Memory B cell (primary cell): ENCODE data around the gene CLIC3.
A peak's percentile ranks its signal among the peaks of the same experiment; 100 is the strongest.

Experiments
- ATAC-seq: fragments of 150-1000 bp; cut with Tn5 transposase; 2 replicates; pipeline ENCODE4 v1.10.0; 2021; ENCODE audit warnings: low read depth, mild to moderate bottlenecking, moderate library complexity
- DNase-seq, 2 donors: peaks; one replicate each; pipeline ENCODE4 v3.0.0; 2022; ENCODE audit warnings: low spot score in 2 of 2
- H3K27ac Mint-ChIP-seq: one replicate; pipeline ENCODE4 v1.8.0; 2022; ENCODE audit warnings: mild to moderate bottlenecking, moderate library complexity, mixed read lengths
- H3K27me3 Mint-ChIP-seq: one replicate; pipeline ENCODE4 v1.8.0; 2022; ENCODE audit warnings: mixed read lengths
- H3K36me3 Mint-ChIP-seq: one replicate; pipeline ENCODE4 v1.8.0; 2022; ENCODE audit warnings: mild to moderate bottlenecking, mixed read lengths
- H3K4me1 Mint-ChIP-seq: one replicate; pipeline ENCODE4 v1.8.0; 2022; ENCODE audit warnings: mixed read lengths
- H3K4me3 Mint-ChIP-seq: one replicate; pipeline ENCODE4 v1.8.0; 2022; ENCODE audit warnings: mild to moderate bottlenecking, moderate library complexity, mixed read lengths
- H3K9me3 Mint-ChIP-seq: one replicate; pipeline ENCODE4 v1.8.0; 2022; ENCODE audit warnings: mixed read lengths

The CLIC3 gene

DNA sequence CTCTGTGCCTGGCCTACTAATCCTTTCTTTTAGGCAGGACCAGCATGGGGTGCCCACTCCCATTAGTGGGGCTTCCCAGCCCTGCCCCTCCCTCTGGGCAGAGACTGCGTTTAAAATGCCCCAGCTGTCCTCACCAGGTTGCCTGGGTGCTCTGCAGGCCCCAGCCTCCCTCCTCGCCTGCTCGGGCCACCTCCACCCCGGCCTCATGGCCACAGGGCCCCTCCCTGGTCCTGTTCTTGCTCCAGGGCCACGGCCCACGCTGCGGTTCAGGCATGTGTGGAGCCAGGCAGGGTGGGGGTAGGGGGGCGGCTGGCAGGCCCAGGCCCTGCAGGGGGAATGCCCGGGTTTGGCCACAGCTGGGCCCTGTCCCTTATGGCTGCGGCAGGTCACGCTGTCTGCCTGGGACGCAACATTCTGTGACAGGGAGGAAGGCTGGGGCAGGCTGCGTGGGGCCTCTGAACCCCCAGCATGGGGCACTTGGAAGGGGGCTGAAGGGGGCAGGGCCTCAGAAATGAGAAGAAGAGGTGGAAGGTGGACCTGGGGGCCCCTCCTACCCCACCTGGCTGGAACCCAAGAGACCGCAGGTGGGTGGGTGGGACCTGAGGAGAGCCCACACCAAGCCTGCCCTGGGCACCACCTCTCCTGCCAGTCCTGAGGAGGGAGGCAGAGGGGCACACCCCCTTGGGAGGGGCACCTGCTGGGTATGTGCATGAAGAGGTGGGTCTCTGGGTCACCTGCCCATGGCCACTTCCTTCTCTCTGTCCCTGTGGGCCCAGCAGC lies 44.6 kb downstream of the CLIC3 start, which contains the start of gene LCN12:
LCN12 (plus strand) TSS at position 733 of the 780 bp plus-strand sequence. CDS start 55 bp downstream, outside the sequence.
- Mint-ChIP-seq H3K27me3 (peaks cover 11% of the 10 kb centered on the region), H3K4me3 (no peak within 1 kb of the TSS), H3K36me3 (peaks cover 3% of the 10 kb centered on the region), H3K9me3 (peaks cover 3% of the 10 kb centered on the region), H3K4me1 (peaks cover 6% of the 10 kb centered on the region), H3K27ac (no peak within 1 kb of the TSS)
- no peak for DNase-seq
- no peak for ATAC-seq

DNA sequence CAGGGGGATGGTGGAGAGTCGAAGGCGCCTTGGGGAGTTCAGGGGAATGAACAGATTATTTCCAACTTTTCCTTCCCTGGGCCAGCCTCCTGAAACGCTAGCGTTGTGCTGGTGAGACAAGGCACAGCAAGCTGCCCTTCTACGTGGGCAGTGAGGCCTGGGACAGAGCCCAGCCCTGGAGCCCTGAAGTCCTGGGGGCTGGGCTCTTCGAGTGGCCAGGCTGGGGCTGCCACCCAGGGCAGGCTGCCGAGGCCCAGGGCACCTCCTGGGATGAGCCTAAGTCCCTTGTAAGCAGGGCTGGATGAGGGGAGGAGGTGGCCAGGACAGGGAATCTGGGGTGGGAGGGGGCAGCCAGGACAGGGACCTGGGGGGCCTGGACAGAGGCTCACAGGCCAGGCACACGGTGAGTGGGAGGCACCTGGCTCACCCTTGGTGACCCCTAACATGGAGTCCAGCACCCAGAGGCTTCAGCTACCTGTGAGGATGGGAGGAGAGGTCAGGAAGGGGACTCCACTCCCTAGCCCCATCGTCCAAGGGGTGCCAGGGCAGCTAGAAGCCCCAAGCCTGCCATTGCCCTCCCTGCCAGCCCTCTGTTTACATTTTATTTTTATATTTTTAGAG lies 45.6 kb downstream of the CLIC3 start:
- Mint-ChIP-seq H3K27ac (no peak overlapping the region), H3K4me3 (peak overlapping the region; percentile 83), H3K4me1 (peaks cover 3% of the 10 kb centered on the region), H3K9me3 (no peaks in the 10 kb centered on the region), H3K36me3 (no peaks in the 10 kb centered on the region), H3K27me3 (peaks cover 7% of the 10 kb centered on the region)
- ATAC-seq, result no peak
- DNase-seq, result no peak

DNA sequence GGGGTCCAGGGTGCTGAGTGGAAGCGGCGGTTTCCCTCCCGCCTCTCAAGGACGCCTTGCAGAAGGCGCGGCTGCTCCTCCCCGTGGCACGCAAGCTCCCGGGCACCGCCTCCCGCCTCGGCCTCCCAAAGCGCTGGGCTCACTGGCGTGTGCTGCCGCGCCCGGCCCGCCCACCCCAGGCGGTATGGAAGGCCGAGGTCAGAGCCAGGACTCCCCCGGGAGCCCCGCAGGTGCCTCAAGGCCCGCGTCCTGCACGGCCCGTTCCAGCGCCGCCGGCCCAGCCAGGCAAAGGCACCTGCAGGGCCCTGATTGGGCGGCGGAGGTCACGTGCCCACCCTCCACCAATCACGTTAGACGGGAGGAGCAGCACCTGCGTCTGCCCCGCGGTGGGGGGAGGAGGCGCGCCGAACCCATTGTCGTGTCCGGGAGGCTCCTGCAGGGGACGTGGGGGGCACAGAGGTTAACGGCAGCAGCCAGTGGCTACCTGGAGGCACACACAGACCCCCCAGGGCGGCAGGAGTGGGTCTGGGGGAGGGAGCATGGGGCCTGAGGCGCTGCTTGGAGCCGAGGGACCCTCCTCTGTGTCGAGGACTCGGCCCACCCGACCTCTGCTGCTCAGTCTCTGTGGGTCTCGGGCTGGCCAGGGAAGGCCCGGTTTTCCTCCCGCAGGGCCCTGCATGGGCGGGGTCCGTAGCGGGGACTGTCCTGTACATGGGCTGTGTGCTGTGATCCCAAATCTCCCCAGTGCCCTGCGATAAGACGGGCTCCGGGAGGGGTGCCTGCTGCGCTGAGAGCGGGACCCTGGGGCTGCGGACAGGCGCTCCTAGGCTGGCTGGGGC lies 46.3 kb downstream of the CLIC3 start:
- no peaks in the 10 kb centered on the region for H3K9me3 Mint-ChIP-seq
- no peaks in the 10 kb centered on the region for H3K36me3 Mint-ChIP-seq
- peak; percentile 94 to 96 for DNase-seq
- H3K4me3 Mint-ChIP-seq, result peak overlapping the region; percentile 86
- H3K27ac Mint-ChIP-seq, result peak overlapping the region; percentile 75
- H3K27me3 Mint-ChIP-seq, result peaks cover 4% of the 10 kb centered on the region
- peak; percentile 97 for ATAC-seq
- peaks cover 3% of the 10 kb centered on the region for H3K4me1 Mint-ChIP-seq

DNA sequence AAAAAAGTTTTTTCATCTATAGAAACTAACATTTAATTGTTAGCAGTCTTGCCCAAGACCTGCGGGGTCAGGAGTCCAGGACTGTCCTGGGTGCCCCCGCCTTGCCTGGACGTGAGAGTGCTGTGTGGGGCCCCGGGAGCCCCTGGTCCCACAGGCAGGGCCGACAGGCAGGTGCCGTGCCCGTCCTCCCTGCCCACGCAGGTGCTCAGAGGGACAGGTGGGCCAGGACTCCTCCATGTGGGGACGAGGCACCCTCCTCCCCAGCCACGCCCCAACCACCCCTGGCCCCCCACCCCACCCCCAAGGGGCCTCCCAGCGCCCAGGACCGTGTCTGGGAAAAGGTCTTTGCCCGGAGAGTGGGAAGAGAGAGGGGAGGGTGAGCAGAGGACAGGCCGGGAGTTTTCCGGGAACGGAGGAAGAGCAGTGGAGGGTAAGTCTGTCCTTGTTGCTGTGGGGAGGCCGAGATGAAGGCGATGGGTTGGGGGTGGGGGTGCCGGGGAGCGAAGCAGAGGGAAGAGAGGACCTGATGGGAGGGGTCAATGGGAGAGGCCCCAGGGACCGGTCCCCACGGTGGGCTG lies 47.0 kb downstream of the CLIC3 start:
- Mint-ChIP-seq H3K9me3 (no peaks in the 10 kb centered on the region), H3K27me3 (no peaks in the 10 kb centered on the region), H3K4me1 (peaks cover 5% of the 10 kb centered on the region), H3K36me3 (no peaks in the 10 kb centered on the region), H3K27ac (peak overlapping the region; percentile 75), H3K4me3 (peak overlapping the region; percentile 86)
- ATAC-seq (no peak), DNase-seq (no peak)

DNA sequence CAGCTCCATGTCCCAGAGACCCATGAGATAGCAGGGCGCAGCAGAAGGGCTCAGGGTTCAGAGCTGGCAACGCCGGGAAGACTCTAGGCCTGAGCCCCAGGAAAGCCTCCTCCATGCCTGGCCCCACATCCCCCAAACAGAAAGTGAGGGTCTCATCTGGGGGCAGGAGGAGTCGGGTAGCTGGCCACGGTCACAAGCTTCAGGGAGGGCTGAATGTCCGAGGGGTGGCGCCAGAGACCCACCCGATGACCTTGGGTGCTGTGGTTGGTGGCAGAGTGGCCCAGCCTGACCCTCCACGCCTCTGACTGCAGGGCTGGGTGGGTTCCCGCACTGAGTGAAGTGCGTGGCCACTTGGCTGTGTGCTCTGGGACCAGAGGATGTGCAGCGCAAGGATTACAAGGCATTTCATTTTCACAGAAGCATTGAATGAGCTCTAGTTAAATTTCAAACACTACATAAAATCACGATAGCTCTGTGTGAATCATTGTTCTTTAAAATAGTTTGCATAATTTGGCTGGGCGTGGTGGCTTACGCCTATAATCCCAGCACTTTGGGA lies 48.3 kb downstream of the CLIC3 start:
- no peak overlapping the region for H3K27ac Mint-ChIP-seq
- peaks cover 5% of the 10 kb centered on the region for H3K4me1 Mint-ChIP-seq
- ATAC-seq, result no peak
- no peaks in the 10 kb centered on the region for H3K27me3 Mint-ChIP-seq
- no peak for DNase-seq
- H3K4me3 Mint-ChIP-seq, result peak overlapping the region; percentile 17
- no peaks in the 10 kb centered on the region for H3K9me3 Mint-ChIP-seq
- no peaks in the 10 kb centered on the region for H3K36me3 Mint-ChIP-seq

DNA sequence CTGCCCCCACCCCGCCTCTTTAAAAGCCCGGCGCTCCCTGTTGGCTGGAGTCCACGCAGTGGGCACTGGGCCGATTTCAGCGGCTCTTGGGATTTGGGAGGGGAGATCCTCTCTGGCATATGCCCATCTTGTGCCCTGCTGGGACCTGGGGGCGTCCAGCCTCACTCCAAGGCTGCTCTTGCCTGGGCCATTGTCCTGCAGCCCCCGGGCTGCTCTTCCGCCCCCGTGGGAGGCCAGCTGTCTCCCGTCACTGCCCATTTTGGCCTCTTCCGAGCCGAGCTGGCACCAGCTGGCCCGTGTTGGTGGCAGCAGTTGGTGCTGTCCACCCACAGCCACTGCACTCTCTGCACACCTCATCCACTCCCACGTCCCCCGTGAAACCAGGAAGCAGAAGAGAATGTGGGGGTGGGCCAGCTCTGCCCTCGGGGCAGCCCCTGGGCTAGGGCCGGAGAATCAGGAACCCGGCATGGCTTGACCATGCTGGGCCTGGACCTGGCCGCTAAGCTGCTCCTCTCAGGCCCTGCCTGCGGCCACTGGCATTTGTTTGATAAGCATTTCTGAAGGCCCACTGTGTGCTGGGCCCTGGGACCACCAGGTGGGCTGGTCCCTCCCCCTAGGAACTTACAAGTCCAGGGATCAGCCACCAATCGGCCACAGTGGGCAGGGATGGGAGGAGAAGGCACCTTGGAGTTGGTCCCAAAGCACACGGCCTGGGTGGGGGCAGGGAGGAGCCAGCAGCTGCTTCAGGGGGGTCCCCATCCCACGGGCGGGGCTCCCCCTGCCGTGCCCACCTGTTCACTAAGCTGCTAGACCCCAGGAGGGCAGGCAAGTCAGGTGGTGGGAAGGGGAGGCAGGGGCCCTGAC lies 49.1 kb downstream of the CLIC3 start:
- Mint-ChIP-seq H3K36me3 (peaks cover 1% of the 10 kb centered on the region), H3K4me3 (peak overlapping the region; percentile 24), H3K4me1 (peaks cover 5% of the 10 kb centered on the region), H3K27ac (no peak overlapping the region), H3K27me3 (no peaks in the 10 kb centered on the region), H3K9me3 (no peaks in the 10 kb centered on the region)
- DNase-seq (no peak), ATAC-seq (no peak)

DNA sequence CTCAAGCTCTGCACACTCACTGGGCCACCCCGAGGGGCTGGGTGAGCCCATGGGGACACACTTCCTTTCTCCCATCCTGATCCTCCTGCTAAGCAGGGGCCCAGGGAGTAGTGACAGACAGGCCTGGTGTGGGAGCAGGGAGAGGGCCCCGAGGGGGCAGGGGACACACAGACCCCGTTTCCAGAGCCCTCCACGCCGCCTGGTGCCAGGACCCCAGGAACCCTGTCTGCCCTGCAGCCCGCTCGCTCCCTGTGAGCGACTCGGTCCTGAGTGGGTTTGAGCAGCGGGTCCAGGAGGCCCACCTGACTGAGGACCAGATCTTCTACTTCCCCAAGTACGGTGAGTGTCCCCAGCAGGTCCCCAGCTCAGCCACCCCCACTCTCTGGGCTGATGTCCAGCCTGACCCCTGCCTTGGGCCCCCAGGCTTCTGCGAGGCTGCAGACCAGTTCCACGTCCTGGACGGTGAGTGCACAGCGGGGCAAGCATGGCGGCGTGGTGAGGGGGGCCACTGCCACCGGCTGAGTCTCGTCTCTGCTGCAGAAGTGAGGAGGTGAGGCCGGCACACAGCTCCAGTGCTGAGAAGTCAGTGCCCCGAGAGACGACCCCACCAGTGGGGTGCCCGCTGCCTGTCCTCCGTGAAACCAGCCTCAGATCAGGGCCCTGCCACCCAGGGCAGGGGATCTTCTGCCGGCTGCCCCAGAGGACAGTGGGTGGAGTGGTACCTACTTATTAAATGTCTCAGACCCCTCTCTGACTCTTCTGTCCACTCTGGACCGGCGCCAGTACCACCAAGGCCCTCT lies 49.9 kb downstream of the CLIC3 start:
- H3K4me3 Mint-ChIP-seq, result no peak overlapping the region
- H3K27ac Mint-ChIP-seq, result no peak overlapping the region
- H3K27me3 Mint-ChIP-seq, result no peaks in the 10 kb centered on the region
- H3K4me1 Mint-ChIP-seq, result peaks cover 5% of the 10 kb centered on the region
- no peaks in the 10 kb centered on the region for H3K9me3 Mint-ChIP-seq
- ATAC-seq (no peak), DNase-seq (no peak)
- H3K36me3 Mint-ChIP-seq, result peaks cover 5% of the 10 kb centered on the region

DNA sequence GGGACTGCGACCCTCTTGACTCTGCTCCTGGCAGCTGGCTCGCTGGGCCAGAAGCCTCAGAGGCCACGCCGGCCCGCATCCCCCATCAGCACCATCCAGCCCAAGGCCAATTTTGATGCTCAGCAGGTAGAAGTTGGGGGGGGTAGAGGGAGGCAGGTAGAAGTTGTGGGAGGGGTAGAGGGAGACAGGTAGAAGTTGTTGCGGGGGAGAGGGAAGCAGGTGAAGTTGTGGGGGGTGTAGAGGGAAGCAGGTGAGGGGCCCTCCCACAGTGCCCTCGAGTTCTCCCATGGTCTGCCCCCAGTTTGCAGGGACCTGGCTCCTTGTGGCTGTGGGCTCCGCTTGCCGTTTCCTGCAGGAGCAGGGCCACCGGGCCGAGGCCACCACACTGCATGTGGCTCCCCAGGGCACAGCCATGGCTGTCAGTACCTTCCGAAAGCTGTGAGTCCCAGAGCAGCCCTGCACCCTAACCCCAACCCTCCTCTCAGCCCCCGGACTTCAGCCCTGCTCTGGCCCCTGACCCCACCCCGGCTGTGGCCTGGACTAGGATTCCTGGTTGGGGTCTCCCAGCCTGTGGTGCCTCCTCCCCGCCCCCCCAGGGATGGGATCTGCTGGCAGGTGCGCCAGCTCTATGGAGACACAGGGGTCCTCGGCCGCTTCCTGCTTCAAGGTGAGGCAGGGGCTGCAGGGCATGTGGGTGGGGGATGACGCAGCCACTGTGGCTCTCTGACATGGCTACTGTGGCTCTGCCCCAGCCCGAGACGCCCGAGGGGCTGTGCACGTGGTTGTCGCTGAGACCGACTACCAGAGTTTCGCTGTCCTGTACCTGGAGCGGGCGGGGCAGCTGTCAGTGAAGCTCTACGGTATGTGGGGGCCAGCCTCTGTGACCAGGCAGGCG lies 50.8 kb downstream of the CLIC3 start:
- H3K4me3 Mint-ChIP-seq, result no peak overlapping the region

More for the DNA sequence above, 50.8 kb downstream of the CLIC3 start:
- peaks cover 8% of the 10 kb centered on the region for H3K36me3 Mint-ChIP-seq
- DNase-seq (no peak), ATAC-seq (no peak)
- peaks cover 5% of the 10 kb centered on the region for H3K4me1 Mint-ChIP-seq
- no peak overlapping the region for H3K27ac Mint-ChIP-seq
- no peaks in the 10 kb centered on the region for H3K9me3 Mint-ChIP-seq
- no peaks in the 10 kb centered on the region for H3K27me3 Mint-ChIP-seq
